ENCODE results near the gene ZFYVE9. TPM values are rescaled to one million over a fixed set of nuclear protein-coding genes. Genes with fewer than 3 reads are reported as not detected.

ZFYVE9 gene
- total and polyA plus RNA-seq, 10 of the 15 experiments (the other 5 are each of a cell fraction or from before 2014, with no cell fraction given): 0.26 to 6.9 (median 2.3) TPM

DNA sequence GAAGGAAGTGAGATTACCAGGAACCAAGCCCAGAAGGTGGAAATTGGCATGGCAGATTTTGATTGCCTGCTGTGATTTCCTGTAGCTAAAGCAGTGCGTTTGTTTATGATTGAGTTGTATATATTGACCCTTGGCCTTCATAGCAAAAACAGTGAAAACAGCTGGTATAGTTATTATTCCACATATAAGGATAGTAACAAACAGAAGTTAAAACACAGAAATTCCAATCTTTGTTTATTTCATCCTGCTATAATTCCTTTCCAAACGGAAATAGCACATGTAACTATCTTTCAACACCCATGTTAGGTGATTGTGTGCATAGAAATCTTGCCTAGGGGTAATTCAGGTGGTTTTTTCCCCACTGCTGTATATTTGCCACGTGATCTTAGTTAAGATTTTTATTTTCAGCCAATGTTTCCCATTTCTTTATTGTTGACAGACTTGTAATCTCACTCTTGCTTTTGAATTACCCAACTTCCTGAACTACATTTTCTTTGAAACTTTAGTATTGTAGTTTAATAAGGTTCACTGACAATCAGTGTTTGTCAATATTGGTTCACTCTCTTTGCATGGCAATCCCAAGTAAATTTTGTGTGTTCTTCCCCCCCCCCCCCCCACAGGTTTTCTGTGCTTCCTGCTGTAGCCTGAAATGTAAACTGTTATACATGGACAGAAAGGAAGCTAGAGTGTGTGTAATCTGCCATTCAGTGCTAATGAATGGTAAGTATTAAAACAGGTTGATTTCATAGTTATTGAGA is 121.4 kb downstream of the ZFYVE9 start:
- WGBS (ENCODE audit: insufficient coverage, insufficient replicate concordance, low lambda C conversion rate, missing lambda C conversion rate): 52% methylated on average over 3 of the region's 3 CpGs
- Histone ChIP-seq H2AFZ (ENCODE audit: control insufficient read depth, low read depth, low read length) (no peak overlapping the region), H3K36me3 (ENCODE audit: control insufficient read depth in 2 of 2, insufficient read depth in 2 of 2, low read length in 1 of 2) (no peaks in the 10 kb centered on the region), H3K4me1 (ENCODE audit: control insufficient read depth, insufficient read depth, low read length) (no peaks in the 10 kb centered on the region), H3K4me2 (ENCODE audit: control insufficient read depth, insufficient read depth) (no peak overlapping the region), H3K9ac (ENCODE audit: control insufficient read depth, insufficient read depth, low read length) (no peak overlapping the region), H3K9me3 (replicated peaks; ENCODE audit: control insufficient read depth, insufficient read depth, low read length) (no peaks in the 10 kb centered on the region), H3K4me3 (no peak overlapping the region), H3K79me2 (ENCODE audit: control insufficient read depth, insufficient read depth, low read length) (no peaks in the 10 kb centered on the region), H4K20me1 (ENCODE audit: control insufficient read depth, insufficient read depth) (no peaks in the 10 kb centered on the region), H3K27ac (ENCODE audit: control insufficient read depth, insufficient read depth) (no peak overlapping the region), H3K27me3 (replicated peaks in 1 of 2; ENCODE audit: control insufficient read depth in 2 of 2, insufficient read depth in 2 of 2, low read length in 1 of 2) (no peaks in the 10 kb centered on the region)
- TF ChIP-seq, protein P1, sequence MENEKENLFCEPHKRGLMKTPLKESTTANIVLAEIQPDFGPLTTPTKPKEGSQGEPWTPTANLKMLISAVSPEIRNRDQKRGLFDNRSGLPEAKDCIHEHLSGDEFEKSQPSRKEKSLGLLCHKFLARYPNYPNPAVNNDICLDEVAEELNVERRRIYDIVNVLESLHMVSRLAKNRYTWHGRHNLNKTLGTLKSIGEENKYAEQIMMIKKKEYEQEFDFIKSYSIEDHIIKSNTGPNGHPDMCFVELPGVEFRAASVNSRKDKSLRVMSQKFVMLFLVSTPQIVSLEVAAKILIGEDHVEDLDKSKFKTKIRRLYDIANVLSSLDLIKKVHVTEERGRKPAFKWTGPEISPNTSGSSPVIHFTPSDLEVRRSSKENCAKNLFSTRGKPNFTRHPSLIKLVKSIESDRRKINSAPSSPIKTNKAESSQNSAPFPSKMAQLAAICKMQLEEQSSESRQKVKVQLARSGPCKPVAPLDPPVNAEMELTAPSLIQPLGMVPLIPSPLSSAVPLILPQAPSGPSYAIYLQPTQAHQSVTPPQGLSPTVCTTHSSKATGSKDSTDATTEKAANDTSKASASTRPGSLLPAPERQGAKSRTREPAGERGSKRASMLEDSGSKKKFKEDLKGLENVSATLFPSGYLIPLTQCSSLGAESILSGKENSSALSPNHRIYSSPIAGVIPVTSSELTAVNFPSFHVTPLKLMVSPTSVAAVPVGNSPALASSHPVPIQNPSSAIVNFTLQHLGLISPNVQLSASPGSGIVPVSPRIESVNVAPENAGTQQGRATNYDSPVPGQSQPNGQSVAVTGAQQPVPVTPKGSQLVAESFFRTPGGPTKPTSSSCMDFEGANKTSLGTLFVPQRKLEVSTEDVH (IDR thresholded peaks at IDR 0.05; ENCODE audit: low read depth, partially characterized antibody): no peak
- no peak for TF ChIP-seq HDAC2 (IDR thresholded peaks at IDR 0.05)
- no peak for TF ChIP-seq NRF1 (conservative IDR thresholded peaks at IDR 0.05; ENCODE audit: low read depth, low read length)
- no peak for TF ChIP-seq POU2F2 (IDR thresholded peaks at IDR 0.05; ENCODE audit: borderline replicate concordance, low read depth, low read length)
- TF ChIP-seq WRNIP1 (IDR thresholded peaks at IDR 0.05; ENCODE audit: borderline replicate concordance, low read depth, low read length): no peak
- TF ChIP-seq, protein P2, sequence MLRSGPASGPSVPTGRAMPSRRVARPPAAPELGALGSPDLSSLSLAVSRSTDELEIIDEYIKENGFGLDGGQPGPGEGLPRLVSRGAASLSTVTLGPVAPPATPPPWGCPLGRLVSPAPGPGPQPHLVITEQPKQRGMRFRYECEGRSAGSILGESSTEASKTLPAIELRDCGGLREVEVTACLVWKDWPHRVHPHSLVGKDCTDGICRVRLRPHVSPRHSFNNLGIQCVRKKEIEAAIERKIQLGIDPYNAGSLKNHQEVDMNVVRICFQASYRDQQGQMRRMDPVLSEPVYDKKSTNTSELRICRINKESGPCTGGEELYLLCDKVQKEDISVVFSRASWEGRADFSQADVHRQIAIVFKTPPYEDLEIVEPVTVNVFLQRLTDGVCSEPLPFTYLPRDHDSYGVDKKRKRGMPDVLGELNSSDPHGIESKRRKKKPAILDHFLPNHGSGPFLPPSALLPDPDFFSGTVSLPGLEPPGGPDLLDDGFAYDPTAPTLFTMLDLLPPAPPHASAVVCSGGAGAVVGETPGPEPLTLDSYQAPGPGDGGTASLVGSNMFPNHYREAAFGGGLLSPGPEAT (IDR thresholded peaks at IDR 0.05; ENCODE audit: low read depth): no peak
- no peak for TF ChIP-seq SMC3 (IDR thresholded peaks at IDR 0.05; ENCODE audit: borderline replicate concordance, low read length)
- TF ChIP-seq ATF7 (IDR thresholded peaks at IDR 0.05; ENCODE audit: low read depth): no peak
- TF ChIP-seq SMARCA5 (IDR thresholded peaks at IDR 0.05): no peak
- no peak for TF ChIP-seq HDGF (IDR thresholded peaks at IDR 0.05)
- TF ChIP-seq, protein P3, sequence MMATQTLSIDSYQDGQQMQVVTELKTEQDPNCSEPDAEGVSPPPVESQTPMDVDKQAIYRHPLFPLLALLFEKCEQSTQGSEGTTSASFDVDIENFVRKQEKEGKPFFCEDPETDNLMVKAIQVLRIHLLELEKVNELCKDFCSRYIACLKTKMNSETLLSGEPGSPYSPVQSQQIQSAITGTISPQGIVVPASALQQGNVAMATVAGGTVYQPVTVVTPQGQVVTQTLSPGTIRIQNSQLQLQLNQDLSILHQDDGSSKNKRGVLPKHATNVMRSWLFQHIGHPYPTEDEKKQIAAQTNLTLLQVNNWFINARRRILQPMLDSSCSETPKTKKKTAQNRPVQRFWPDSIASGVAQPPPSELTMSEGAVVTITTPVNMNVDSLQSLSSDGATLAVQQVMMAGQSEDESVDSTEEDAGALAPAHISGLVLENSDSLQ (IDR thresholded peaks at IDR 0.05): no peak
- TF ChIP-seq JUND (IDR thresholded peaks at IDR 0.05; ENCODE audit: low read depth, low read length): no peak
- TF ChIP-seq, protein P4, sequence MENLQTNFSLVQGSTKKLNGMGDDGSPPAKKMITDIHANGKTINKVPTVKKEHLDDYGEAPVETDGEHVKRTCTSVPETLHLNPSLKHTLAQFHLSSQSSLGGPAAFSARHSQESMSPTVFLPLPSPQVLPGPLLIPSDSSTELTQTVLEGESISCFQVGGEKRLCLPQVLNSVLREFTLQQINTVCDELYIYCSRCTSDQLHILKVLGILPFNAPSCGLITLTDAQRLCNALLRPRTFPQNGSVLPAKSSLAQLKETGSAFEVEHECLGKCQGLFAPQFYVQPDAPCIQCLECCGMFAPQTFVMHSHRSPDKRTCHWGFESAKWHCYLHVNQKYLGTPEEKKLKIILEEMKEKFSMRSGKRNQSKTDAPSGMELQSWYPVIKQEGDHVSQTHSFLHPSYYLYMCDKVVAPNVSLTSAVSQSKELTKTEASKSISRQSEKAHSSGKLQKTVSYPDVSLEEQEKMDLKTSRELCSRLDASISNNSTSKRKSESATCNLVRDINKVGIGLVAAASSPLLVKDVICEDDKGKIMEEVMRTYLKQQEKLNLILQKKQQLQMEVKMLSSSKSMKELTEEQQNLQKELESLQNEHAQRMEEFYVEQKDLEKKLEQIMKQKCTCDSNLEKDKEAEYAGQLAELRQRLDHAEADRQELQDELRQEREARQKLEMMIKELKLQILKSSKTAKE (IDR thresholded peaks at IDR 0.05; ENCODE audit: low read depth, poor library complexity, severe bottlenecking): no peak
- TF ChIP-seq CHD1 (IDR thresholded peaks at IDR 0.05; ENCODE audit: low read depth, low read length): no peak
- BruUV-seq (replicated peaks): no TSS peak
- DNase-seq (ENCODE audit: low read depth, low spot score) (no peak), FAIRE-seq (no peak), ATAC-seq (no peak)
- ChIA-PET RAD21 (ENCODE audit: unreplicated experiment) (no interaction called here), POLR2A (no interaction called here), CTCF (no interaction called here), SMC1A (ENCODE audit: uncharacterized antibody, unreplicated experiment) (interaction anchor here (0.6 to 0.7 kb wide), 2 partner anchors 31 to 1486 kb away, joined by 3 to 4 read pairs; no protein-coding TSS in a partner anchor)
- intact Hi-C loops (cut with micrococcal nuclease; ENCODE audit: unreplicated experiment) (no loop called here), in situ Hi-C loops (cut with MboI) (no loop called here)

Data from GM12878 (cell line).